ENCODE measurements around the gene SPACA1.

The SPACA1 gene

GRCh38 chr6:88105741-88106340 is 58.2 kb downstream of the SPACA1 start:
- DNase-seq (ENCODE audit: low read depth in 2 of 2), result no peak

- no peak for DNase-seq (ENCODE audit: low read depth in 2 of 2)
These were observed 59.6 kb downstream of the SPACA1 start for GRCh38 chr6:88107241-88107640.

DNA sequence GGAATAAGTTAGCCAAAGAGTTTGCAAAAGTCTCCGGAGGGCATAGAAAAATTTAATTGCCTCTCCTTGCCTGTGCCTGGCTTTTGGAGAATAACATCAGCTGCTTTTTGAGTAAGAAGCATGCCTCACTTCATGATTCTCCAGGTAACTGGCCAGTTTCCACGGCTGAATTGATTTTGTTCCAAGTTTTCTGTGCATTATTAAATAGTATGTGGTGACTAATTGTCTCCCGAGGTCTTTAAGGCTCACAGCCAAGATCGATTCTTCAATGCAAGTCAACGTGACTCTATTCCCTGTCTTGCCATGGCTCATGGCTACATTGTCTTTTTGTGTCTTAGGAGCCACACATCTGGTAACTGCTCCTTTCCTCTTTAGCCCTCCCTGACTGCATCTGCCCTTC is 64.3 kb downstream of the SPACA1 start:
- DNase-seq (ENCODE audit: low read depth in 2 of 2), result no peak

DNA sequence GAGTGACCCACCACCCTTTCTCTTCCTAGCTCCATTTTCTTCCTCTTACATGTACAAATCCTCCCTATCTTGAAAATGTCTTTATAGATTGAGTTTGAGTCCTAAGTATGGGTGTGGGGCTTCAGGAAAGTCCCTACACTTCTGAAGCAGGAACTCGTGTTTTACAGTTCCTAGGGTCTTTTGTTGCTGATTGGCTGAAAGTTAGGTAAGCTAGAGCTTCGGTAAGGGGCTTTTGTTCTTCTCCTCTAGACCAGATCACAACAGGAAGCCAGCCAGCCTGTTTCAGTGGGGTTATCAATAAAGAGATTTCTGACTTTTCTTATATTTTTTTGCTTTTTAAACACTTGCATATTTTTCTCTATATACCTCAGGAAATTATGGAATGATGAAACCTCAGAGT is 67.2 kb downstream of the SPACA1 start:
- no peak for DNase-seq (ENCODE audit: low read depth in 2 of 2)

GRCh38 chr6:88115307-88115706 is 67.7 kb downstream of the SPACA1 start:
- no peak for DNase-seq (ENCODE audit: low read depth in 2 of 2)

DNA sequence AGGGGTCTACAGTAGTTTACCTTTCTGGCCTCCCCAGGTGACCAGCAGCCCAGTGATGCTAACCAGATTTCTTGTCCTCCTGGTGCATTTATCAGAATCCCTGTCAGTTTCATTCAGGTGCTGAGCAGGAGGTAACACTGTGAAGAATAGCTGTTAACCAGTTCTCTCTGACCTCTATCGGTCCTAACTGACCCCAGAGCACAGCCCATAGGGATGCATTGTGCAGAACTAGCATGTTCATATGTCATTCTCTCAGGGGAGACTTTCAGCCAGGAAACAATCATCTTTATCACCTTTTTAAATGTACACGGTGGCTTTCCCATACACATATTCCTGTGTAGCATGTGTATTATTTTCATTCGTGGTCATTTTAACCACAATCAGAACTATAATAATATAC is 68.6 kb downstream of the SPACA1 start:
- DNase-seq (ENCODE audit: low read depth in 2 of 2), result no peak
